Osteocyte (in vitro differentiated cells): ENCODE results near the gene IBTK. TPM values are rescaled to one million over a fixed set of nuclear protein-coding genes. Genes with fewer than 3 reads are reported as not detected.
"Not testable (repeated sequence)": the region's sequence is repeated elsewhere in the genome, so short reads cannot be mapped to it uniquely, and the experiment has no call there.

Source experiments
- DNase-seq: peaks from one replicate; pipeline ENCODE4 v3.0.0; 2021; ENCODE audit warnings: mixed read lengths; ENCODE audit not compliant: unreplicated experiment; ENCODE audit errors: extremely low spot score
- H3K27ac Mint-ChIP-seq: one replicate; pipeline ENCODE4 v1.8.0; 2021; ENCODE audit warnings: mild to moderate bottlenecking, mixed read lengths; ENCODE audit not compliant: unreplicated experiment
- H3K27me3 Mint-ChIP-seq: one replicate; pipeline ENCODE4 v1.8.0; 2021; ENCODE audit warnings: mixed read lengths; ENCODE audit not compliant: unreplicated experiment
- H3K36me3 Mint-ChIP-seq: one replicate; pipeline ENCODE4 v1.8.0; 2021; ENCODE audit warnings: mixed read lengths; ENCODE audit not compliant: unreplicated experiment
- H3K4me1 Mint-ChIP-seq: one replicate; pipeline ENCODE4 v1.8.0; 2021; ENCODE audit warnings: mixed read lengths; ENCODE audit not compliant: unreplicated experiment
- H3K4me3 Mint-ChIP-seq: one replicate; pipeline ENCODE4 v1.8.0; 2021; ENCODE audit warnings: mild to moderate bottlenecking, moderate library complexity, mixed read lengths; ENCODE audit not compliant: unreplicated experiment
- H3K9me3 Mint-ChIP-seq: one replicate; pipeline ENCODE4 v1.8.0; 2021; ENCODE audit warnings: mixed read lengths; ENCODE audit not compliant: unreplicated experiment
- total RNA-seq: library from RNA; stranded (reverse); gene quantifications from 2 replicates; pipeline ENCODE4 v1.2.1, GENCODE V29; 2021
- TF ChIP-seq, protein P1 (sequence below): fragments of 200-600 bp; sonication (generic); IDR thresholded peaks from 2 replicates; pipeline ENCODE4 v1.5.0; 2021; ENCODE audit warnings: antibody characterized with exemption, mild to moderate bottlenecking, moderate library complexity

The IBTK gene
- total RNA-seq, 1 donor from 2014 or later: 28.0 TPM

DNA sequence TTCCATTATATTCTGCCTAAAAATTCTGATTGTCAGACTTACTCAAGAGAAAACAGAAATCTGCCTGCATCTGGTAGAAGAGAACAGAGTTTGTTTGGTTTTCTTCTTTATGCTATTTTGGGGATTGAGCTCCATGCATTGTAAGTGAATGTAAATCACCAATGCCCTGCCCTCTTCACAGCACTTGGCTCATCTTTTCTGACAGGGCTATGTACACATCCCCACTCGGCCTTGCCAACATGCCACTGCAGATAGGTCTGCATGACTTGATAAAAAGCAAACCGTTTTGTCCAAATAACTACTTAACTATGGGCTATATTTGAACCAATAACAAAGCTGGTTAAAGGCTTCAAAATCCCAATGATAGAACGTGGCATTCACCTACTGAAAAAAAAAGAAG, 117.7 kb downstream of the IBTK start:
- no peak for DNase-seq
- peaks cover 15% of the 10 kb centered on the region for H3K9me3 Mint-ChIP-seq
- H3K27me3 Mint-ChIP-seq: peaks cover 7% of the 10 kb centered on the region
- no peak overlapping the region for H3K4me3 Mint-ChIP-seq
- peaks cover 3% of the 10 kb centered on the region for H3K36me3 Mint-ChIP-seq
- no peak overlapping the region for H3K27ac Mint-ChIP-seq
- no peaks in the 10 kb centered on the region for H3K4me1 Mint-ChIP-seq
- TF ChIP-seq, protein P1, sequence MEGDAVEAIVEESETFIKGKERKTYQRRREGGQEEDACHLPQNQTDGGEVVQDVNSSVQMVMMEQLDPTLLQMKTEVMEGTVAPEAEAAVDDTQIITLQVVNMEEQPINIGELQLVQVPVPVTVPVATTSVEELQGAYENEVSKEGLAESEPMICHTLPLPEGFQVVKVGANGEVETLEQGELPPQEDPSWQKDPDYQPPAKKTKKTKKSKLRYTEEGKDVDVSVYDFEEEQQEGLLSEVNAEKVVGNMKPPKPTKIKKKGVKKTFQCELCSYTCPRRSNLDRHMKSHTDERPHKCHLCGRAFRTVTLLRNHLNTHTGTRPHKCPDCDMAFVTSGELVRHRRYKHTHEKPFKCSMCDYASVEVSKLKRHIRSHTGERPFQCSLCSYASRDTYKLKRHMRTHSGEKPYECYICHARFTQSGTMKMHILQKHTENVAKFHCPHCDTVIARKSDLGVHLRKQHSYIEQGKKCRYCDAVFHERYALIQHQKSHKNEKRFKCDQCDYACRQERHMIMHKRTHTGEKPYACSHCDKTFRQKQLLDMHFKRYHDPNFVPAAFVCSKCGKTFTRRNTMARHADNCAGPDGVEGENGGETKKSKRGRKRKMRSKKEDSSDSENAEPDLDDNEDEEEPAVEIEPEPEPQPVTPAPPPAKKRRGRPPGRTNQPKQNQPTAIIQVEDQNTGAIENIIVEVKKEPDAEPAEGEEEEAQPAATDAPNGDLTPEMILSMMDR: no peak

DNA sequence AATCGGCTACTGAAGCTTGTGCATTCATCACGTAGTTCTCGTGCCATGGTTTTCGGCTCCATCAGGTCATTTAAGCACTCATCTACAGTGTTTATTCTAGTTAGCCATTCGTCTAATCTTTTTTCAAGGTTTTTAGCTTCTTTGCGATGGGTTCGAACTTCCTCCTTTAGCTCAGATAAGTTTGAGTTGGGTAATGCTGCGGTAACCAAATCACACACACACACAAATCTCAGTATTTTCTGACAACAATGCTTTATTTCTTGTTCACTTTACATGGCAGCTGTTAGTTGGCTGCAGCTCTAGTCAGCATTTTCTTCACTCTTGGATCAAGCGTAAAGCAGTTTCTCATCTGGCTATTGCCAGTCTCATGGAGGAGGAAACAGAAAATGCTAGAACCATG, 118.6 kb downstream of the IBTK start:
- not testable (repeated sequence) for H3K27ac Mint-ChIP-seq

DNA sequence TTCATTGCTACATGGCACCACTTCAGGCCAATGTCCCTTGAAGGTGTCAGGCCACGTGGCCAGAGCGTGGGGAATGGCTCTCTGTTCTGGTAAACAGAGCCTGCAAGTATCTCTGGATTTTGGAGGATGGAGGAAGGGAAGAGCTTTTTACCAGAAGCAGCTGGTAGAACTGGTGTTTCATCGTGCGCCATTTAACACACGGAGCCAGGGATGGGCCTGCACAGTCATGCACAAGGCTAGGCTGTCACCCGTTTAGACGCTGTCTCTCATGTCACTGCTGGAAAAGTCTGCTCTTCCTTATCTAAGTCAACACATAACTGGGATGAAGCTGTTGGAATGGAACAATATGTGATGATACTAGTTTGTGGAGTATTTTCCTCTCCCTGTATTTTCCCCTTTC, 123.9 kb downstream of the IBTK start:
- Mint-ChIP-seq H3K27ac (no peak overlapping the region), H3K4me3 (no peak overlapping the region), H3K27me3 (peaks cover 5% of the 10 kb centered on the region), H3K9me3 (peaks cover 7% of the 10 kb centered on the region), H3K4me1 (no peaks in the 10 kb centered on the region), H3K36me3 (peaks cover 3% of the 10 kb centered on the region)
- DNase-seq: no peak
- TF ChIP-seq, protein P1: no peak

More for the DNA sequence above, 118.6 kb downstream of the IBTK start:
- not testable (repeated sequence) for H3K36me3 Mint-ChIP-seq, H3K4me1 Mint-ChIP-seq, H3K4me3 Mint-ChIP-seq, H3K27me3 Mint-ChIP-seq, DNase-seq
- H3K9me3 Mint-ChIP-seq: peaks cover 15% of the 10 kb centered on the region

Other genes starting within 250 kb of the IBTK start
- gene TPBG, start 116.1 kb upstream of the IBTK start, total RNA-seq: 44.1 and 47.1 TPM in 2 replicates